Mammary epithelial cell (primary cell): ENCODE results near the gene TPD52L2.

Experiments
- EZH2 ChIP-seq: IDR thresholded peaks from 2 replicates; pipeline ENCODE4 v1.6.1; 2012; ENCODE audit warnings: low read length, inconsistent platforms, borderline replicate concordance
- TF ChIP-seq, protein P1 (sequence below), 2 donors: IDR thresholded peaks in 1 of 2; conservative IDR thresholded peaks in 1 of 2; 2 replicates each; pipeline ENCODE4 v1.5.1; 2011 to 2012; ENCODE audit warnings: inconsistent platforms in 2 of 2, low read length in 2 of 2, mild to moderate bottlenecking in 2 of 2, control low read depth in 1 of 2, low read depth in 1 of 2; ENCODE audit not compliant: insufficient read depth in 1 of 2; ENCODE audit errors: extremely low read depth in 1 of 2

DNA sequence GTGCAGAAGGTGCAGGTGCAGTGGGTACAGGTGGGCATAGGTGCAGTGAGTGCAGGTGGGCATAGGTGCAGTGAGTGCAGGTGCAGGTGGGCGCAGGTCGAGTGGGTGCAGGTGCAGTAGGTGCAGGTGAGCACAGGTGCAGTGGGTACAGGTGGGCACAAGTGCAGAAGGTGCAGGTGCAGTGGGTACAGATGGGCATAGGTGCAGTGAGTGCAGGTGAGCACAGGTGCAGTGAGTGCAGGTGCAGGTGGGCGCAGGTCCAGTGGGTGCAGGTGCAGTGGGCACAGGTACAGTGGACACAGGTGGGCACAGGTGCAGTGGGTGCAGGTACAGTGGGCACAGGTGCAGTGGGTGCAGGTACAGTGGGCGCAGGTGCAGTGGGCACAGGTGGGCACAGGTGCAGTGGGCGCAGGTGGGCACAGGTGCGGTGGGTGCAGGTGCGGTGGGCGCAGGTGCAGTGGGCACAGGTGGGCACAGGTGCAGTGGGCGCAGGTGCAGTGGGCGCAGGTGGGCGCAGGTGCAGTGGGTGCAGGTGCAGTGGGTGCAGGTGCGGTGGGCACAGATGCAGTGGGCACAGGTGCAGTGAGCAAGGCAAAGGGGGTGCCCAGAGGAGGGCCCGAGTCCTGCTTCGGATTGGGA is 49.3 kb upstream of the TPD52L2 start:
- no peak for TF ChIP-seq EZH2
- TF ChIP-seq, protein P1, sequence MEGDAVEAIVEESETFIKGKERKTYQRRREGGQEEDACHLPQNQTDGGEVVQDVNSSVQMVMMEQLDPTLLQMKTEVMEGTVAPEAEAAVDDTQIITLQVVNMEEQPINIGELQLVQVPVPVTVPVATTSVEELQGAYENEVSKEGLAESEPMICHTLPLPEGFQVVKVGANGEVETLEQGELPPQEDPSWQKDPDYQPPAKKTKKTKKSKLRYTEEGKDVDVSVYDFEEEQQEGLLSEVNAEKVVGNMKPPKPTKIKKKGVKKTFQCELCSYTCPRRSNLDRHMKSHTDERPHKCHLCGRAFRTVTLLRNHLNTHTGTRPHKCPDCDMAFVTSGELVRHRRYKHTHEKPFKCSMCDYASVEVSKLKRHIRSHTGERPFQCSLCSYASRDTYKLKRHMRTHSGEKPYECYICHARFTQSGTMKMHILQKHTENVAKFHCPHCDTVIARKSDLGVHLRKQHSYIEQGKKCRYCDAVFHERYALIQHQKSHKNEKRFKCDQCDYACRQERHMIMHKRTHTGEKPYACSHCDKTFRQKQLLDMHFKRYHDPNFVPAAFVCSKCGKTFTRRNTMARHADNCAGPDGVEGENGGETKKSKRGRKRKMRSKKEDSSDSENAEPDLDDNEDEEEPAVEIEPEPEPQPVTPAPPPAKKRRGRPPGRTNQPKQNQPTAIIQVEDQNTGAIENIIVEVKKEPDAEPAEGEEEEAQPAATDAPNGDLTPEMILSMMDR (conservative IDR thresholded peaks at IDR 0.05 in 1 of 2, IDR thresholded peaks at IDR 0.05 in 1 of 2; ENCODE audit: extremely low read depth in 1 of 2, insufficient read depth in 1 of 2, low read depth in 1 of 2, low read length in 2 of 2): no peak
